Stimulated activated naive CD4-positive, alpha-beta T cell (primary cell): ENCODE measurements around the gene PPM1A.
A peak's percentile ranks its signal among the peaks of the same experiment; 100 is the strongest.

ENCODE experiments used
- DNase-seq, 6 experiments: peaks; one replicate each; lab custom pipeline; 2025; lab: John Stamatoyannopoulos, UW

The PPM1A gene

DNA sequence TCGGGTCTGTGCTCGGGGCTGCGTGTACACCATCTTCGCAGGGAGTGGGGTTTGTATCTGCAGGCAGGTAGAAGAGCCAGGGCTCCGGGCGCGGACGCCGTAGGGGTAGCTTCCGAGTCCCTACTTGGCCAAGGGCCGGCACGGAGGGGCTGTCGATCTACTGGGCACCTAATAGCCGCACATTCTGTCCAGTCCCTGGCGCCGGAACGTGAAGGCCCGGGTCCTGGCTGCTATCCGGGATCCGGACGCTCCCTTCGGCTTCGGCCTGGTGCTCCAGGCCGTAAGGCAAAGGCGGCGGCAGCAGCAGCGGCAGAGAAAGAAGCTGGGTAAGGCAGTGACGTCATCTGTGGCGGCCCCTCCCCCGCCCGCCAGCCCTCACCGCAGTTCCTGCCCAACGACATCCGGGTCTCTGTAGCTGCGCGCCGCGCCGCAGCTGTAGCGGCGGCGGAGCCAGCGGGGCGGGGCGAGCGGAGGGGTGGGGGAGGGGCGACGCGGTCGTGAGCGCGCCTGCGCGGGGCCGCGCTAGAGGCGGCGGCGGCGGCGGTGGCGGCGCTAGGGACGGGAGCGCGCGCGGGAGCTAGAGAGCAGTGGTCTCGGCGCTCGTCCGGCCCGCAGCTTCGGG, at the start of gene PPM1A:
Gene PPM1A, plus strand, starts transcription at position 525 of the 622 bp plus-strand sequence. CDS start 33,483 bp downstream, outside the sequence.
- peak; percentile 91 to 95 (median 94) for DNase-seq

DNA sequence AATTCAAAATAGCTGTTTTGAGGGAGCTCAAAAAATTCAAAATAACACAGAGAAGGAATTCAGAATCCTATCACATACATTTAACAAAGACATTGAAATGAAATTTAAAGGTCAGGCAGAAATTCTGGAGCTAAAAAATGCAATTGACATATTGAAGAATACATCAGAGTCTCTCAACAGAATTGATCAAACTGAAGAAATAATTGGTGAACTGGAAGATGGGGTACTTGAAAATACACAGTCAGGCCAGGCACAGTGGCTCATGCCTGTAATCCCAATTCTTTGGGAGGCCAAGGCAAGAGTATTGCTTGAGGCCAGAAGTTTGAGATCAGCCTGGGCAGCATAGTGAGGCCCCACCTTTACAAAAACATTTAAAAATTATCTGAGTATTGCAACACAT, 49.7 kb upstream of the PPM1A start:
- no peak for DNase-seq

DNA sequence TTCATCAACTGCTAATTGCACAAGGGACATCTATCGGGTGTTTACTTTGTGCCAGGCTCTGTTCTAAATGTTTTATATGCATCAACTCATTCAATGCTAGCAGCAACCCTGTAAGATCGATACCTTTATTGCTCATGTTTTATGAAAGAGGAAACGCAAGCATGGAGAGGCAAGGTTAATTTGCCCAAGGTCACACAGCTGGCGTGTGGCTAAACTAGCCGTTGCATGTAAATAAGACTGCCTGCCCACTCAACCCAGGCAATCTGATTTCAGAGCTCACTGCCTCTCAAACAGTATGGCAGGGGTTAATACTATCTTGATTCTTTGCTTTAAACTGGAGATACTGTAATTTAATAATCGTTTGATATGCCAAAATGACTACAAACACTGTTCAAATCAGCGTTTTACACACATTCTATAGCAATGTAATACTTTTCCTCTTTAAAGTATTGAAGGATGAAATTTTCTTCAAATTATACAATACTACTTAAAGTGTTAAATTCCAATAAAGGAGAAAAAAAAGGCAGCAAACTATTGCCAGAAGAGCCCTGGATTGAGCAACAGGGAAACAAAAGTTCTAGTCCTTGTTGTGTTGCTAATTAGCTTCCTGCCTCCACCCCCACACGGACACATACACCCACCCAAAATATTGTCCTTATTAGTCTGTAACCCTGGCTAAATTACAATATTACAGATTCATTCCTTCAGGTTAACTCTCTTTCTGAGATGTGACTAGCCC, 44.7 kb upstream of the PPM1A start:
- DNase-seq = no peak

DNA sequence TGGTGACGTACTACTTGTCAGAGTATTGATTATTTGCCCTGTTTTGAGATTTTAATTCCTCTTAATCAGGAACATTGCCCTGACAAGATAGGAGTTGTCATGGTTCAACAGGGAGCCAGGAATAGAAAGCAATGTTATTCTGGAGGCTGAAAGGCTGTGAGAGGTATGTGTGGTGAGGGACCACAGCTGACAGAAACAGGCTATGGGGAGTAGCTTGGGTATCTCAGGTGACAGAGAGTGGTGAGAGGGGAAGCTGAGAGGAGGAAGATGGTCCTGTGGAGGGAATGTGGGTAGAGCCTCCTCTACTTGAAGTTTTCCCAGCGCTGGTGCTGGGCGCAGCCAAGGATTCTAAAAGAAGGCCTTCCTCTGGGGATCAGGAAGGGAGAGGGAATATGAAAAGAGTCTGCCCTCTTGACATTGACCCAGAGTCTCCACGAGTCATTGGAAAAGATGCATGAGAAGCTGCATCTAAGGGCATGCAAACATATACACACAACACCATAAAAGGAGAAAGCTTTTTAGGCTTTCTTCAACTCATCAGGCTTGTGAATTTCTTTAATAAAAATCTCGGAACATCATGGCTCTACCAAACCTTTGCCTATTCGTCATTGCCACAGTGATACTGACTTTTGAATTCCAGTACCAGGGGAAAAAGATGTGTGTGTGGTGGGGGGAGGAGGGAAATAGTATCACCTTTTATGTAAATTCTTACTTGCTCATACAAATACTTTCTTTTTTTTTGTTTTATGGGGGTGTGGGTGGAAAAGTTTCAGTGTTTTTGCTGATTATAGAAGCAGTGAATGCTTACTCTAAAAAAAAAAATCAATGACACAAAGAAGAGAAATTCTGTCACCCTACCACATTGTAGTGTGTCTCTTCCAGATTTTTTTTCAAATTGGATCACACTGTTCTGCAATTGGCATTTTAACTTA, 43.9 kb upstream of the PPM1A start:
- DNase-seq = no peak

DNA sequence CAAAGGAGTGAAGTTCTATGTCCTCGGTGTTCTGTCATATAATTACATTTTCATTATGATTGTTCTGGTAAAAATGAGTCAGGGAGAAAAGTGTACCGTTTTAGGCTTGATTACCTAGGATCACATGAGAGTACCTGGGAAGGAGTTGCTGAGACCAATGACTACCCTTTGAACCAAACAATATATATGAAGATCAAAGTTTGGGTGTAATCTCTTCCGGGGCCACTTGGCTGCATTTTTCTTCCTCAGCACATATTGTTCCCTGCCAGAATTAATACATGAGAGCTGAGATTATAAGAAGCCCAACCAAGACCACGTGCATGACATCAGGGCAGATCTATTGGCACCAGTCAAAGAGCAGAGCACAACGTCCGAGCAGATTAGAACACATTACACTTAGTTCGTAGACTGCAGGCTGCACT, 42.8 kb upstream of the PPM1A start:
- DNase-seq = no peak

DNA sequence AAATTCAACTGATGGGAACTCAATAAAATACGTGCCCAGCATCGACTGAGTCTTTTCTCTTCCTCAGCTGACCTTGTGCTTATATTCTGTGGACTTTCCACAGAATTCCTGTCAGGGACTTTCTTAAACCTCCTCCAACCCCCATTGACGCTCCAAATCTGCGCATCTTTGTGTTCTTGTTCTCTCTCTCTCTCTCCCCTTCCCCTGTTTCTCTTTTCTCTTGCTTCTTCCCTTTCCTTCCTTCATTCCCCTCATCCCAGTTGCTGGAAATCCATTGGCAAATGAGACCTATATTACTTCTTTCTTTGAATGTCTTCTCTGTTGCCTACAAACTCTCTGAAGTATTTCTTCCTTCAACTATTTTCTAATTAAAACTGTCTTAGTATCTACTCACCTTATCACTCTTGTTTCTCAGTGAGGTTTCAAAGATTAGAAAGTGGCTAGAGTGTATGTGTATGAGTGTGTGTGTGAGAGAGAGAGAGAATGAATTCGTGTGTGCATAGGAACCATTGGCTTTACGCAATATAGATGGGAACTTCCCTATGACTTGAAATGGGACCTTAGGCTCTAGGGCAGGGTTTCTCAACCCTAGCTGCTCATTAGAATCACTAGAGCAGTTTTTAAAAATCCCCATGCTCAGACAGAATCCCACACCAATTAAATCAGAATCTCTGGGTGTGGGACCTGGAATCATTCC, 42.0 kb upstream of the PPM1A start:
- DNase-seq = no peak

DNA sequence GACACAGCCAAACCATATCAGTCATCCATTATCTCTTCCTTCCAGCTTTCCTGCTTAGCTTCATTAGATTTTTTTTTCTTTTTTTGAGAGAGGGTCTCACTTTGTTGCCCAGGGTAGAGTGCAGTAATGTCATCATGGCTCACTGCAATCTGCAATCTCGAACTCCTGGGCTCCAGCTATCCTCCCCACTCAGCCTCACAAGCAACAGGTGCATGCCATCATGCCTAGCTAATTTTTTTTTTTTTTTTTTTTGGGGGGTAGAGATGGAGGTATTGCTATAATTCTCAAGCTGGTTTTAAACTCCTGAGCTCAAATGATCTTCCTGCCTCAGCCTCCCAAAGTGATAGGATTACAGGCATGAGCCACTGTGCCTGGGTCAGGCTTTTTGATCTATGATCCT, 38.3 kb upstream of the PPM1A start:
- DNase-seq = no peak

DNA sequence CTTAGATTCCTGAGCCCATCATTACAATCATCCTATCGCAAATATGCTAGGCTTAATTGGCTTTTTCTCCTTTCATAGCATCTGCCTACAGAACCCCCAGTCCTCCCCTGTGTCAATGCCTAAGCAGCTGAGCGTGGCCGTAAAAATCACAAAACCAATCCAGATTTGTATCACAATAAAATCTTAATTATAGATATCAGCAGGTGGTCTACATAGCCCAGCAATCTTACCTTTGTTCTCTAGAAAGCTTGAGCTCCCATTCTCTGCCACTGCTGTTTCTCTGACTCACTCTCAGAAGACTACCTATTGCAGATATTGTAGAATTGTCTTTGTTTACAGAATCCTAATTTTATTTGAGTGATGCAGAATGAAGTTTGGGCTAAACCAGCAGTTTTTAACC, 37.9 kb upstream of the PPM1A start:
- no peak for DNase-seq

DNA sequence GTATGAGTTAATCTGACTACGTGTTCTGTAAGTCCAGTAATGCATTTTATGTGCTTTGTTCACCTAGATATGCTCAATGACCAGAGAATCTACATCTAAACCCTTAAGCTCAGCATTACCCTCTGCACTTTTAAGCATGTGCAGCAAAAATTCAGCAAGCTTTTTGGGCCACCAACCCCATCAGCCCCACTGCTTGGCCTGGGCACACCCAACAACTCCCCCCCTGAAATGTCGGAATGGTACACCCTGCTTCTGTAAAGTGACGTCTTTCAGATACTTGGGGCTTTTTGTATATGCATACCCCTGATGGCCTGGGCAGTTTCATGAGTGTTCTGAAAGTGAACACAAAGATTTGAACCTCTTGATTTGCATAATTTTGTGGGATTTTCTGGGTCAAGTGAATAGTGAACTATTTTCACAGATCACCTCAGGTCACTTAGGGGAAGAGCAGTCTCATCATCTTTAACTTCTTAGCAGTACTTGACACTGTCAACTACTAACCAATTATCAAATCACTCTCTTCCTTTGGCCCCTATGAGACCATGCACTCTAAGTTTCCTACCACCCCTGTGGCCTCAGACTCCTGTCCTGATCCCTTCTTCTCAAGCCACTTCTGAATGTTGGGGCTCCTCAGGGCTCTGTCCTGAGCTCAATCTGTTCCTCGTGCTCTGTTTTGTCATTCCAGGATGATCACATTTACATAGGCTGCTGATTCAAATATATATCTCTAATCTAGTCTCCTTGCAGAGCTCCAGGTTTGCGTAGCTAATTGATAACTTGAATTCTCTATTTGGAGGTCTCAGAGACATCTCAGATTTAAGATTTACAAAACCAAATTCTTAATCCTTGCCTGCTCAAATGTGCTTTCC, 36.3 kb upstream of the PPM1A start:
- DNase-seq = no peak

DNA sequence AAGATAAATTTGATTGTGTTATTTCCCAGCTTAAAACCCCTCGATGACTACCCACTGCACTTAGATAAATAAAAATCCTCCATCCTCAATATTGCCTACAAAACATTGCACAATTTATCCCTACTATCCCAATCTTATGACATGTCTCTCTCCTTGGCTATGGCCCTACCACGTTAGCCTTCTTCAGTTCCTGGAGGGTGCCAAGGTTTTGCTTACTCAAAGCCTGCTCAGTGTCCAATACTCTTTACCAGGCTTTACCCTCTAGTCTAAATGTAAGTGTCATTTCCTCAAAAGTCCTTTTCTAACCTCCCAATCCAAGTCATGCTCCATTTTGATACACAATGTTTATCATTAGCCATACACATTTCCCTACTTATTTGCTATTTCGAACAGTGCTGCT, 35.0 kb upstream of the PPM1A start:
- DNase-seq = no peak

DNA sequence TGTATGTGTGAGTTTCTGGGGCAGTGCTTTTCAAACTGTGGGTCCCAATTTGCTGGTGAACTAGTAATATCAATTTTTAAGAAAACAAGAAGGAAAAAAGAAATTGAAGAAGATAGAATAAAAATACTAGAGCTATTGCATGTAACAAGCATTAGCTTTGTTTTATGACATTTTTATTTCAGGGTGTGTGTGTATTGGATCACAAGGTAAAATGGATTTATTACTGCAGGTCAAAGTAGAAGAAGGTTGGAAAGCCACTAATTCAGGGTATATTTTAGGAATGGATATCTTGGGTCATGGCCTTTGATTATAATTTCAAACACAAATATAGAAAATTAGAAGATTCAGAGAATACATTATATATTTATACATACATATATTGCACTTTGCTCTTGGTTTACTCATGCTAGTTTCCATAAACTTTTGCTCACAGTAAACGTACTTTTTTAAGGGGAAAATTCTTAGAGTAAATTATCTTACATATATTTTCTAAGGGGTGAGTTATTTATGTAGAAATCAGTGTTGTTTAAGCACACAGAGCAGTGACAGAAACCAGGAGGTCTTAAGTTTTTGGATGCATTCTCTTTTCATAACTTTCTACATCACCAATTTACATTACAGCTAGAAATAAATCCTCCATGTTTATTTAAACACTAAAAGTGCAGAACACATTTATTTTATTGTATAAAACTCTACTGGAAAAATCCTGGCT, 34.5 kb upstream of the PPM1A start:
- DNase-seq = no peak

DNA sequence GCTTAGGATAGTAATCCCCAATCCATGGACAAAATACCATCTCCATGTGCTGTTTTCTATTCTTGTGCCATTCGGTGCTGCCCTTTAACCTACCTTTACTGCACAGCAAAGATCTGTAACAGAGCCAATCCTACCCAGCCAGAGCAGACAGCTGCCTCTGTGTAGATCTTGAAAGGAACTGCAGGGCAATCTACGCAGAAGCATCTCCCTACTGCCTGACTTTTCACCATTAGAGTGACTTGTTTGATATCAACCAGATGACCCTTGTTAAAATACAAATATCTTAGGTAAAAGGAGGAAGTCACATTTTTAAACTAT, 33.9 kb upstream of the PPM1A start:
- DNase-seq = no peak

DNA sequence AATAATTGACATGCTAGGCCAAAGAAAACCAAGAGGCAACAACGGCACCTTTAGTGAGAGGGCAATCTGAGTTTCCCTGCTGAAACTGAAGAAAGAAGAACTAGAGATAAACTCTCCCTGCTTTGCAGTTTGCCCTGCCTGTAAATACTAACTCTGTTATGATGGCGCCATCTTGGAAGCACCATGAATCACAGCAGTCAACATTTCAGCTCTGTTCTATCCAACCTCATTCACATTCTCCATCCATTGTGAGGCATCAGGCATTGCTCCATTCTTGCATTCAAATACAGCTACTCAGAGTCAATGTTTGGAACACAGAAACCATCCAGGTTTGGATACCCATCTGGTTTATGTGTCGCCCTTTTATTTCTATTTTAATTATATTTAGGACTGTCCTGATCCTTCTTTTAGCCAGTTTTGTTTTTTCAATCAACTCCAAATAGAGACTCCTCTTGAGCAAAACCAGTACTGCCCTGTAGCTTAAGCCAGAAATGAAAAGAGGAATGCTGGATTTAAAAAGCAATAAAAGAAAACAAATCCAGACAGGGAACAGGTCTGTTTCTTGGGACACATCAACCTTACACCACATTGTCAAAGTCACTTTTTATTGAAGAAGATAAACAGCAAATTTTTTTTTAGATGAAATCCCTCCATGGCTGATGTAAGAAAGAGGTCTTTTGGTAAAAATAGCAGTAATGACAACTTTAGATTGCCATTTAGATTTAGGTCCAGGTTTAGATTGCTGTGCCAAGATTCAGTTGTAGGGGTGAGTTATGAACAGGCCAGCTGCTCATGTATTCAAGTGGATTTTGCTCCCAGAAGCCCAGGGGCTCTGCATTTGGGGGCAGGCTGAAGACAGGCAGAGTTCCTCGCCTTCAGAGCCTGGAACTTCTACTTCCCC, 33.3 kb upstream of the PPM1A start:
- DNase-seq = no peak

DNA sequence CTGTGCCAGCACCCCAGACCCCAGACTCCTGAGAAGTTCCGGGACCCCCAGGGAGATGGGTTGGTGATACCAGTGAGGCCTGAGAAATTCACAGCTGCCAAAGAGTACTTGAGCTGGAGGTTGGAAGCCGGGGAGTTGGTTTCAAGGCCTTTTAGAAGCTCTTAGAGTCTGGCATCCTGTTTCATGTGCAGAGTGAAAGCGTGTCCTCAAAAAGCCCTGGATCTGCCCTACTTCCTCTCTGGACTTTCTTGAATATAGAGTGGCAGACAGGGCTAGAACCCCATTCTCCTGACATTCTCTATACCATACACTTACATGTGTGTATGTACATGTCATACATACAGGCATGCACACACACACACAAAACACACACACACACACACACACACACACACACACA, 31.3 kb upstream of the PPM1A start:
- no peak for DNase-seq

DNA sequence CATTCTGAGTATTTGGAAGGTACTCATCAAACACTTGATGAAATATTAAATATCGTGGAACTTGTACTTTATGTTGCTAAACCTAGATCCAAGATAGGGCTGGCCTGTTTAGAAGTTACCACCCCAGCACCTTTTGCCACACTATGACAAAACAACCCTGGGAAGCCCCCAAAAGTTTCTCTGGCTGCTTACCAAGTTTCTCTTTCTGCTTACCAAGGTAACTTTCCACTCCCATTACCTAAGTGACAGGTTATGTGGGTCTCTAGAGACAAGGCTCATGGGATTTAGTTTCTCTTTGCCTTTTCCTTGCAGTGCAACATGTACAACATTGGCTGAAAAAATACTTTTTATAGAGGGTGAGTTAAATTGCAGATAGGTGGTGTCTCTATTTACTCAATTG, 28.9 kb upstream of the PPM1A start:
- DNase-seq = no peak

DNA sequence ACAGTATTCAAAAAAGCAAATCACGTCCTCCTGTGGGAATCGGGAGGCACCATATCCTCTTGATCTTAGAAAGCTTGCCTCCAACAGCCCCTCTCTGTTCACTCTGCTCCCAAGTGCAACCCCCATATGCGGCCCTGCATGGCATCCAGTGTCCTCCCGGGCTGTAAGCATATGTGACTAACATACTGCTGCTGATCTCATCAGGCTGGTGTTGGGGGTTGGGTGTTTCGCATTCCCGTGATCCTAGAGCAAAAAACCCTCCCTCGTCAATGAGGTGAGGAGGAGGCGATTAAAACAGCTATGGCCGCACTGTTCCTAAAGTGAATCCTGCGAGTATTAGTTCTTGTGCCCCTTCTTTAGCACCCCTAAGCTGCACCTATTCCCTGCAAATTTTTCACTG, 28.1 kb upstream of the PPM1A start:
- DNase-seq = no peak

DNA sequence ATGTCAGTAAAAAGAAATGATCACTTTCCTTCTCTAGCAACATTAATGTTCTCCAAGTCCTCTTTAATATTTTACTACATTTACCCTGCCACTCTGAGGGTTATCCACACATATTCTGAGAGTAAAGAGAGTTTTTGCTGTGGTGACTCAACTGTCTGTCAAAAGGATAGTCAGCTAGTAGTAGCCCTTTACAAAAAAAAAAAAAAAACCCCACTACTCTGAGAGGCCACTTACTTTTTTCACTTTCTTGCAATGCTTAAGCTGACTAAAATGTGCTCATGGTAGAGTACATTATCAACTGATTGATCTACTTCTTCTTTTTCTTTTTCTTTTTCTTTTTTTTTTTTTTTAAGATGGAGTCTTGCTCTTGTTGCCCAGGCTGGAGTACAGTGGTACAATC, 27.6 kb upstream of the PPM1A start:
- DNase-seq = no peak

DNA sequence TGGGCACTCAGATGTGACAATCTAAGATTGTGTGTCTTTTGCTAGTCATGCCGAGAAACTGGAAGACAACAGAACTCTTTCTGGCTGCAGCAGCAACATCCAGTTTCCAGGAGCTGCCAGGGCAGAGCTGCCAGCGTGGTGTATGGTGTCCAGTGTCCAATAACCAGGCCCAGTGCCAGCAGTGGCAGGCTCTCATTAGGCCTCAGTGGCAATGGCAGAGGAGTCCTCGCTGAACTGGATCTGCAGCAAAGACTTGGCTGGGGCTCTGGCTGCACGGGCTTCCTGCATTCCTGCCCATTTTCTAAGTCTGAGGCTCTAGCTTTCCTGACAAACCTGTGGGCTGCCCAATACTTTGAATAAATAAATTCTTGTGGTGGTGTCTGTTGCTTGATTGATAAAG, 26.2 kb upstream of the PPM1A start:
- DNase-seq = no peak

DNA sequence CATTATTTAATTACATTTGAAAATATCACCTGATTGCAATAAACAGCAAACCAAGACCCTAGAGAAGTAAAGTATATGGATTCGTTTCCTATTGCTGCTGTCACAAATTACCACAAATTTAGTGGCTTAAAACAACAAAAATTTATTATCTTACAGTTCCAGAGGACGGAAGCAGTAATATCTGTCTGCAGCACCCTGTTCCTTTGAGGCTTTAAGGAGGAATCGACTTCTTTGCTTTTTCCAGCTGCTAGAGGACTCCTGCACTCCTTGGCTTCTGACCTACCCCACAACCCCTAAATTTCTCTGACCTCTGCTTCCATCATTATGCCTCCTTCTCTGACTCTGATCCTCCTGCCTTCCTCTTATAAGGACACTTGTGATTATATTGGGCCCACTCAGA, 23.8 kb upstream of the PPM1A start:
- DNase-seq = no peak

DNA sequence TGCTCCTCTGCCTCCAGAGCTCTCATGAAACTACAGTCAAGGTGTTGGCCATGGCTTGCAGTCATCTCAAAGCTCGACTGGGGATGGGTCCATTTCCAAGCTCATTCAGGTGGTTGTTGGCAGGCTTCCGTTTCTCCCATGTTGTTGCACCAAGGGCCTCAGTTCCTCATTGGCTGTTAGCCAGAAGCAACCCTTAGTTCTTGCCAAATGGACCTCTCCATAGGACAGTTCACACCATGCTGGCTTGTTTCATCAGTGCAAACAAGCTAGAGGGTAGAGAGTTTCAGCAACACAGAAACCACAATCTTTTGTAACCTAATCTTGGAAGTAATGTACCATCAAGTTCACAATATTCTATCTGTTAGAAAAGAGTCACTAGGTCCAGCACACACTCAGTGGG, 22.7 kb upstream of the PPM1A start:
- no peak for DNase-seq
